Uterine smooth muscle cell (primary cell): ENCODE measurements around the gene SHCBP1L. TPM values are rescaled to one million over a fixed set of nuclear protein-coding genes. Genes with fewer than 3 reads are reported as not detected.

Experiments used
- total RNA-seq: library from RNA; depleted of rRNA; stranded (reverse); fragments of >200 nt; gene quantifications from 2 replicates; pipeline ENCODE4 v1.2.3, GENCODE V29; 2014

SHCBP1L gene
- 0.11 TPM in 1 of 2 replicates, not detected in the other for total RNA-seq

GRCh38 chr1:182952677-182953444, at the start of gene SHCBP1L:
Gene SHCBP1L (minus strand): TSS chr1:182953166. CDS start chr1:182953133, 33 bp downstream.

Other genes with a start within 250 kb of the SHCBP1L start
- 2.0 and 2.1 TPM in 2 replicates for gene NPL, start 163.4 kb downstream of the SHCBP1L start, total RNA-seq
- gene DHX9, start 113.8 kb downstream of the SHCBP1L start, total RNA-seq: 148 and 260 TPM in 2 replicates
- 338 and 595 TPM in 2 replicates for gene LAMC1, start 70.3 kb upstream of the SHCBP1L start, total RNA-seq
- 1.4 and 6.3 TPM in 2 replicates for gene LAMC2, start 233.1 kb upstream of the SHCBP1L start, total RNA-seq